GM12878 (cell line): ENCODE measurements around the gene RIPPLY1. TPM values are rescaled to one million over a fixed set of nuclear protein-coding genes. Genes with fewer than 3 reads are reported as not detected.

Experiments
- BCLAF1 ChIP-seq: fragments of 450-650 bp; IDR thresholded peaks from 2 replicates; pipeline ENCODE4 v1.6.1; 2017; ENCODE audit warnings: antibody characterized with exemption, mild to moderate bottlenecking, moderate library complexity
- EED ChIP-seq: sonication (generic); IDR thresholded peaks from 2 replicates; pipeline ENCODE4 v1.6.1; 2016; ENCODE audit warnings: antibody characterized with exemption, low read depth
- ELK1 ChIP-seq: IDR thresholded peaks from 2 replicates; pipeline ENCODE4 v1.6.1; 2012; ENCODE audit warnings: low read depth, low read length, improper control_type of control experiment
- FOS ChIP-seq: IDR thresholded peaks from 3 replicates; pipeline ENCODE4 v1.6.1; 2011; ENCODE audit warnings: borderline replicate concordance; ENCODE audit not compliant: insufficient read length; ENCODE audit errors: extremely low read depth
- PKNOX1 ChIP-seq: fragments of 450-650 bp; IDR thresholded peaks from 2 replicates; pipeline ENCODE4 v1.6.1; 2016; ENCODE audit warnings: mild to moderate bottlenecking
- PML ChIP-seq: IDR thresholded peaks from 2 replicates; pipeline ENCODE4 v1.6.1; 2012; ENCODE audit warnings: low read length, inconsistent platforms
- RAD21 ChIP-seq: IDR thresholded peaks from 2 replicates; pipeline ENCODE4 v1.6.1; 2011; ENCODE audit warnings: mild to moderate bottlenecking, low read depth, low read length, moderate library complexity; ENCODE audit not compliant: insufficient read depth
- RAD51 ChIP-seq: fragments of 450-650 bp; IDR thresholded peaks from 2 replicates; pipeline ENCODE4 v1.6.1; 2016; ENCODE audit warnings: moderate library complexity, mild to moderate bottlenecking, inconsistent platforms
- RBBP5 ChIP-seq: fragments of 200-600 bp; sonication (generic); conservative IDR thresholded peaks from 2 replicates; pipeline ENCODE4 v1.6.1; 2016
- RELB ChIP-seq: fragments of 450-650 bp; IDR thresholded peaks from 2 replicates; pipeline ENCODE4 v1.6.1; 2017; ENCODE audit warnings: low read depth, mild to moderate bottlenecking, moderate library complexity
- ZNF274 ChIP-seq: IDR thresholded peaks from one replicate; pipeline ENCODE4 v1.8.0; 2011; ENCODE audit not compliant: insufficient read length, insufficient read depth
- polyA plus RNA-seq, 11 experiments: library from polyadenylated mRNA; depleted of rRNA in 4 of 11; unstranded in 6 of 11; stranded (reverse) in 5 of 11; fragments of >200 nt; fragmentation: Nextera tagmentation in 4 of 11; fragmentation: Illumina TruSeq in 1 of 11; extraction: Ambion mirVana in 4 of 11; extraction: Trizol in 1 of 11; gene quantifications; 1 replicate in 1 of 11; 2 replicates in 10 of 11; pipeline versions ENCODE4 v1.2.1 to v1.2.3, GENCODE V29; 2011 to 2016; ENCODE audit warnings: inconsistent platforms in 2 of 11, missing spikeins in 2 of 11, low read depth in 1 of 11
- total RNA-seq, 4 experiments: library from RNA; depleted of rRNA in 3 of 4; stranded (reverse); fragments of >200 nt in 3 of 4; fragmentation: Illumina TruSeq in 1 of 4; extraction: Trizol in 1 of 4; gene quantifications; 2 replicates each; pipeline versions ENCODE4 v1.2.1 to v1.2.3, GENCODE V29; 2013 to 2021

RIPPLY1 gene
- total and polyA plus RNA-seq, 10 of the 15 experiments (the other 5 are each of a cell fraction or from before 2014, with no cell fraction given), result not detected

- TF ChIP-seq PKNOX1 (no peak), PML (no peak), RBBP5 (no peak), RAD51 (no peak), ZNF274 (no peak), RAD21 (no peak), ELK1 (no peak), RELB (no peak), FOS (no peak), EED (no peak), BCLAF1 (no peak)
Observed at GRCh38 chrX:106949366-106949765, 46.2 kb upstream of the RIPPLY1 start (continued).
